Trophoblast cell (in vitro differentiated cells and primary cell): ENCODE data around the gene LRP1B.

Source experiments
- DNase-seq, 2 donors: peaks; one replicate each; pipeline ENCODE4 v3.0.0-alpha.2; 2016
- H2AFZ ChIP-seq: 2 replicates; pipeline ENCODE4 v1.6.1; 2013; ENCODE audit warnings: low read length, moderate library complexity, mild to moderate bottlenecking; ENCODE audit not compliant: insufficient read depth, poor library complexity
- H2AK5ac ChIP-seq: 2 replicates; pipeline ENCODE4 v1.6.1; 2013; ENCODE audit warnings: mild to moderate bottlenecking, low read length
- H2BK120ac ChIP-seq: 2 replicates; pipeline ENCODE4 v1.6.1; 2013; ENCODE audit warnings: low read length, mild to moderate bottlenecking, moderate library complexity; ENCODE audit not compliant: insufficient read depth, poor library complexity
- H2BK12ac ChIP-seq: 2 replicates; pipeline ENCODE4 v1.6.1; 2013; ENCODE audit warnings: mild to moderate bottlenecking, low read length, moderate library complexity
- H2BK5ac ChIP-seq: 2 replicates; pipeline ENCODE4 v1.6.1; 2013; ENCODE audit warnings: low read length, low read depth, moderate library complexity, mild to moderate bottlenecking; ENCODE audit not compliant: poor library complexity
- H3K14ac ChIP-seq: 2 replicates; pipeline ENCODE4 v1.6.1; 2013; ENCODE audit warnings: mild to moderate bottlenecking, low read length
- H3K18ac ChIP-seq: 2 replicates; pipeline ENCODE4 v1.6.1; 2013; ENCODE audit warnings: mild to moderate bottlenecking, low read length
- H3K23ac ChIP-seq: 2 replicates; pipeline ENCODE4 v1.6.1; 2013; ENCODE audit warnings: low read length
- H3K27ac ChIP-seq: 2 replicates; pipeline ENCODE4 v1.5.1; 2013; ENCODE audit warnings: low read depth, mild to moderate bottlenecking, inconsistent platforms, low read length, moderate library complexity
- H3K27me3 ChIP-seq: 2 replicates; pipeline ENCODE4 v1.6.1; 2013; ENCODE audit warnings: inconsistent platforms, mild to moderate bottlenecking, low read length, moderate library complexity; ENCODE audit not compliant: insufficient read depth
- H3K36me3 ChIP-seq, 2 experiments: 1 replicate in 1 of 2; 2 replicates in 1 of 2; pipeline ENCODE4 v1.6.1; 2013; ENCODE audit warnings: low read length in 2 of 2, mild to moderate bottlenecking in 2 of 2, moderate library complexity in 1 of 2; ENCODE audit not compliant: insufficient read depth in 2 of 2, control insufficient read depth in 1 of 2
- H3K4ac ChIP-seq: 2 replicates; pipeline ENCODE4 v1.6.1; 2013; ENCODE audit warnings: low read depth, mild to moderate bottlenecking, low read length, moderate library complexity
- H3K4me1 ChIP-seq, 2 experiments: 1 replicate in 1 of 2; 2 replicates in 1 of 2; pipeline ENCODE4 v1.6.1; 2013; ENCODE audit warnings: low read length in 2 of 2, mild to moderate bottlenecking in 2 of 2, moderate library complexity in 1 of 2; ENCODE audit not compliant: insufficient read depth in 2 of 2, control insufficient read depth in 1 of 2
- H3K4me2 ChIP-seq: 2 replicates; pipeline ENCODE4 v1.6.1; 2013; ENCODE audit warnings: inconsistent platforms, mild to moderate bottlenecking, low read length, moderate library complexity
- H3K4me3 ChIP-seq: 2 replicates; pipeline ENCODE4 v1.5.1; 2013; ENCODE audit warnings: mild to moderate bottlenecking, low read depth, low read length, inconsistent platforms
- H3K79me1 ChIP-seq: one replicate; pipeline ENCODE4 v1.6.1; 2013; ENCODE audit warnings: low read length
- H3K79me2 ChIP-seq: 2 replicates; pipeline ENCODE4 v1.6.1; 2013; ENCODE audit warnings: low read length, mild to moderate bottlenecking; ENCODE audit not compliant: control insufficient read depth, insufficient read depth, poor library complexity
- H3K9ac ChIP-seq: 2 replicates; pipeline ENCODE4 v1.6.1; 2013; ENCODE audit warnings: mild to moderate bottlenecking, low read length
- H3K9me3 ChIP-seq: 2 replicates; pipeline ENCODE4 v1.6.1; 2013; ENCODE audit warnings: low read depth, mild to moderate bottlenecking, control low read depth, inconsistent platforms, low read length; ENCODE audit not compliant: insufficient read depth
- H4K12ac ChIP-seq: 2 replicates; pipeline ENCODE4 v1.6.1; 2013; ENCODE audit warnings: low read depth, mild to moderate bottlenecking, low read length, moderate library complexity
- H4K8ac ChIP-seq: 2 replicates; pipeline ENCODE4 v1.6.1; 2013; ENCODE audit warnings: low read depth, mild to moderate bottlenecking, low read length, moderate library complexity
- H4K91ac ChIP-seq: one replicate; pipeline ENCODE4 v1.6.1; 2013; ENCODE audit warnings: low read depth, mild to moderate bottlenecking, low read length, moderate library complexity
- WGBS: extraction: QIAGEN DNeasy Blood & Tissue Kit; methylation state at CpG from one replicate; pipeline ENCODE4 v1.1.7; 2013; ENCODE audit warnings: missing lambda C conversion rate; ENCODE audit not compliant: insufficient read length, insufficient coverage; ENCODE audit errors: extremely low coverage; 5-methylcytosine and 5-hydroxymethylcytosine counted together

Gene LRP1B

DNA sequence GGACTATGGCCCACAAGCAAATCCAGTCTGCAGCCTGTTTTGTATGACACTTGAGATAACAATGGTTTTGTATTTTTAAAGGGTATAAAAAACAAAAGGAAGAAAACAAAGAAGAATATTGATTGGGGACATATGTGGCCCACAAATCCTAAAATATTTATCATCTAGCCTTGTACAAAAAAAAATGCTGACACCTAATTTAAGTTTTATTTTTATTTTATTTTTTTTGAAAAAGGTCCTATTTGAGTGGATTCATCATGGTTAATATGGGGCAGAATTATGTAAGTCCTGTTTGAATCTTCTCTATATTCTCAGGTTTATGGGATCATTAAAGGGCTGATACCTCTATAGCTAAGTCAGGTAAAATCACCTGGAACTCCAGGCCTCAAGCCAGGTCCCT lies 525.7 kb downstream of the LRP1B start:
- Histone ChIP-seq H2BK5ac (no peak overlapping the region), H2BK120ac (no peak overlapping the region), H3K79me2 (no peaks in the 10 kb centered on the region), H3K4ac (no peak overlapping the region), H3K4me2 (no peak overlapping the region), H3K14ac (no peak overlapping the region), H3K27me3 (no peaks in the 10 kb centered on the region), H3K36me3 (no peaks in the 10 kb centered on the region), H4K8ac (no peak overlapping the region), H4K12ac (no peak overlapping the region), H3K9me3 (no peaks in the 10 kb centered on the region), H3K9ac (no peak overlapping the region), H3K18ac (no peak overlapping the region), H3K27ac (no peak overlapping the region), H2AFZ (no peak overlapping the region), H3K4me1 (no peaks in the 10 kb centered on the region), H3K79me1 (no peaks in the 10 kb centered on the region), H2AK5ac (no peak overlapping the region), H2BK12ac (no peak overlapping the region), H3K4me3 (no peak overlapping the region), H3K23ac (no peak overlapping the region), H4K91ac (no peak overlapping the region)
- no peak for DNase-seq

DNA sequence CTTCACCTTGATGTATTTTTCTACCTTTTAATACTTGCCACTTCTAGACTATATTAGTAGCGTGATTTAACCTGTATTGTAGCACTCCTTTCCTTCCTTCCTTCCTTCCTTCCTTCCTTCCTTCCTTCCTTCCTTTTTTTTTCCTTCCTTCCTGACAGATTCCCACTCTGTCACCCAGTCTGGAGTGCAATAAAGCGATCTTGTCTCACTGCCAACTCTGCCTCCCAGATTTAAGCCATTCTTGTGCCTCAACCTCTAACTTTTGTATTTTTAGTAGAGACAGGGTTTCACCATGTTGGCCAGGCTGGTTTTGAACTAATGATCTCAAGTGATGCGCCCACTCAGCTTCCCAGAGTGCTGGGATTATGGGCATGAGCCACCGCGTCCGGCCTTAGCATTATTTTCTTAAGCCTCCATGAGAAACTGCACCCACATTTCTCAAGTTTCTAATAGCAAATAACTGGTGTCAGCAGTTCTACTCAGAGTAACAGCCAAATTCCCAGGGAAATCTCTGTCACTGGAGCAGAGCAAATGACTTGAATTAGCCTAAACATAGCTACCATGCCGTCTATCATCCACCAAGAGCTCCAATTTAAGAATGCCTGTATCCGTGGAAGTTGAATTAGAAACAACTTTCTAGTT lies 529.2 kb downstream of the LRP1B start:
- Histone ChIP-seq H3K36me3 (no peaks in the 10 kb centered on the region), H3K18ac (no peak overlapping the region), H3K79me1 (no peaks in the 10 kb centered on the region)

DNA sequence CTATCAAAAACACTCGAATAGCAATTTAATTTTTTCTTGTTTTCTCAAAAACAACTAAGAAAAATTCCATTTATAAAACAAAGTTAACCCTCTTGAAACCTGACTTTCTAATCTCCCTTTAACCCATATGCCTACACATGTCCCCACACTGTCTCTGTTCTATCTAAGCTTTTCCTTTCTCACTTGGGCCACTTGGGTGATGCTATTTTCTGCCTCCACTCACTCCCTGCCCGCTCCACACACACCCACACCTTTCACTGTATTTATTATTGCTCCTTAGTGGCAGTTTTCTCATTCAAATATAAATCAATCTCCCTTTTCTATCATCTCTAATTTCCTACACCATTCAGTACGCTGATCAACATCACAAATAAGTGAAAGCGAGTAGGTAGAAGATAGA lies 531.1 kb downstream of the LRP1B start:
- Histone ChIP-seq H3K27ac (no peak overlapping the region), H3K36me3 (no peaks in the 10 kb centered on the region), H3K4me3 (no peak overlapping the region), H4K91ac (no peak overlapping the region), H4K12ac (no peak overlapping the region), H2AFZ (no peak overlapping the region), H3K18ac (no peak overlapping the region), H3K79me1 (no peaks in the 10 kb centered on the region), H3K4me1 (no peaks in the 10 kb centered on the region), H3K9me3 (no peaks in the 10 kb centered on the region), H3K27me3 (no peaks in the 10 kb centered on the region), H3K14ac (no peak overlapping the region), H2BK12ac (no peak overlapping the region), H2BK5ac (no peak overlapping the region), H3K23ac (no peak overlapping the region), H2BK120ac (no peak overlapping the region), H3K4me2 (no peak overlapping the region), H4K8ac (no peak overlapping the region), H3K79me2 (no peaks in the 10 kb centered on the region), H3K9ac (no peak overlapping the region), H3K4ac (no peak overlapping the region), H2AK5ac (no peak overlapping the region)
- DNase-seq, result no peak
- 100% methylated on average over 1 of the region's 4 CpGs for WGBS

More for the DNA sequence above, 529.2 kb downstream of the LRP1B start:
- no peak overlapping the region for H4K91ac ChIP-seq
- H3K14ac ChIP-seq, result no peak overlapping the region
- H3K4me2 ChIP-seq, result no peak overlapping the region
- no peak overlapping the region for H2BK5ac ChIP-seq
- no peak overlapping the region for H2BK12ac ChIP-seq
- no peaks in the 10 kb centered on the region for H3K79me2 ChIP-seq
- no peaks in the 10 kb centered on the region for H3K4me1 ChIP-seq
- no peaks in the 10 kb centered on the region for H3K9me3 ChIP-seq
- no peak overlapping the region for H3K23ac ChIP-seq
- H4K12ac ChIP-seq, result no peak overlapping the region
- DNase-seq, result no peak
- no peak overlapping the region for H2BK120ac ChIP-seq
- no peak overlapping the region for H2AFZ ChIP-seq
- WGBS, result no CpG with 5 or more reads among the region's 8 CpGs
- H3K4ac ChIP-seq, result no peak overlapping the region
- H3K27me3 ChIP-seq, result no peaks in the 10 kb centered on the region
- H3K27ac ChIP-seq, result no peak overlapping the region
- no peak overlapping the region for H3K4me3 ChIP-seq
- H3K9ac ChIP-seq, result no peak overlapping the region
- no peak overlapping the region for H2AK5ac ChIP-seq
- no peak overlapping the region for H4K8ac ChIP-seq

DNA sequence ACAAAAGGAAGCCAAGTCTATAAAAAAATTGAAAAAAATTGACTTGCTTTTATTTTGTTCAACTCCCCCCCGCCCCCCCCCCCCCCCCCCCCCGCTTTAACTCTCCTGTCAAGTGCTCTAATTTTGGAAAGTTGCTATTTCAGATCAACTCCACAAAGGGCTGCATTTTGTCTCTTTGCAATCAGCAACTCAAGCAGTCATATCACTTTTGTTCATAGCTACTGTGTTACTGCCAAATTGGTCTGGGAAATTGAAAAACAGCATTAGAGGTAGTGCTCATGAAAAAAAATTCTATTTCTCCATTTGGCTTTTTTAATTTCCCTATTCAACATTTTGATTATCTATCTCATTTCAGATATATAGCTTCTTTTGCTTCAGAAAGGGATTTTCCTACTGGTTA lies 531.8 kb downstream of the LRP1B start:
- H3K9ac ChIP-seq, result no peak overlapping the region
- no peak overlapping the region for H2BK12ac ChIP-seq
- H3K4me3 ChIP-seq, result no peak overlapping the region
- no peak overlapping the region for H3K23ac ChIP-seq
- H2BK5ac ChIP-seq, result no peak overlapping the region
- H2BK120ac ChIP-seq, result no peak overlapping the region
- H3K27ac ChIP-seq, result no peak overlapping the region
- no peaks in the 10 kb centered on the region for H3K79me1 ChIP-seq
- H4K12ac ChIP-seq, result no peak overlapping the region
- no peak overlapping the region for H3K14ac ChIP-seq
- no peak overlapping the region for H4K91ac ChIP-seq
- no CpG with 5 or more reads among the region's 2 CpGs for WGBS
- H4K8ac ChIP-seq, result no peak overlapping the region
- no peak overlapping the region for H3K4ac ChIP-seq
- no peak overlapping the region for H3K18ac ChIP-seq
- H3K79me2 ChIP-seq, result no peaks in the 10 kb centered on the region
- no peak overlapping the region for H2AK5ac ChIP-seq
- no peaks in the 10 kb centered on the region for H3K4me1 ChIP-seq
- no peaks in the 10 kb centered on the region for H3K9me3 ChIP-seq
- H3K36me3 ChIP-seq, result no peaks in the 10 kb centered on the region
- H3K4me2 ChIP-seq, result no peak overlapping the region
- H2AFZ ChIP-seq, result no peak overlapping the region
- DNase-seq, result no peak
- no peaks in the 10 kb centered on the region for H3K27me3 ChIP-seq
